Stimulated activated CD8-positive, alpha-beta memory T cell treated with anti-CD3 and anti-CD28 coated beads, Interleukin-15, amount 100 ng/mL, for 24 hours (primary cell): ENCODE measurements around the gene NKPD1.

ENCODE experiments used
- DNase-seq: peaks from one replicate; pipeline ENCODE4 v3.0.0-alpha.2; 2020; ENCODE audit warnings: low read depth

Gene NKPD1

DNA sequence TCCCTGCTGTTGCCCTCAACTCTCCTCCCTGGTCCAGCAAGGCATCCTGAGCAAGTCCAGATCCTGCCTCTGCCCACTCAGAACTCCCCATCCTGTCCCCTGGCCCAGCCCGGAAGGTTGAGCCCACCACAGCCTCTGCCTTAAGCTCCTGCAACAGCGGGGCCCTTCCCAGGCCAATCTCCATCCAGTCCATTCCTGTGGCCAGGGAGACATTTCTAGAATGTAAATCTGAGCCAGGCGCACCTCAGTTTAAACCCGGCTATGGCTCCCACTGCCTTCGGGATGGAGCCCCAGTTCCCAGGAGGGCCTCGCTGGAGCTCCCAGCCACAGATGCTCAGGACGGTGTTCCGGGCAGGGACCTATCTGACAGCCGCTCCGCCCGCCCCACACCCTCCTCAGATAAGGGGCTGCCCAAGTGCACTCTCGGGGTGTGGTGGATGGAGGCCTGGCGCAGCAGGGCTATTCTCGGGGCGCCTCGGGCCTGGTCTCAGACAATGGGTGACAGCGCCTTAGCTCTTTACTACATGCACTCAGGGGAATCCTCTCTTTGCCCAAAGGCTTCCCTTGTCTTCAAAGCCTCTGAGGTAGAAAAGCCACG, 11.9 kb upstream of the NKPD1 start:
- no peak for DNase-seq

GRCh38 chr19:45172173-45172572, 11.4 kb upstream of the NKPD1 start:
- DNase-seq, result no peak

- DNase-seq, result no peak
These were observed 10.4 kb upstream of the NKPD1 start for GRCh38 chr19:45171211-45171623.

DNA sequence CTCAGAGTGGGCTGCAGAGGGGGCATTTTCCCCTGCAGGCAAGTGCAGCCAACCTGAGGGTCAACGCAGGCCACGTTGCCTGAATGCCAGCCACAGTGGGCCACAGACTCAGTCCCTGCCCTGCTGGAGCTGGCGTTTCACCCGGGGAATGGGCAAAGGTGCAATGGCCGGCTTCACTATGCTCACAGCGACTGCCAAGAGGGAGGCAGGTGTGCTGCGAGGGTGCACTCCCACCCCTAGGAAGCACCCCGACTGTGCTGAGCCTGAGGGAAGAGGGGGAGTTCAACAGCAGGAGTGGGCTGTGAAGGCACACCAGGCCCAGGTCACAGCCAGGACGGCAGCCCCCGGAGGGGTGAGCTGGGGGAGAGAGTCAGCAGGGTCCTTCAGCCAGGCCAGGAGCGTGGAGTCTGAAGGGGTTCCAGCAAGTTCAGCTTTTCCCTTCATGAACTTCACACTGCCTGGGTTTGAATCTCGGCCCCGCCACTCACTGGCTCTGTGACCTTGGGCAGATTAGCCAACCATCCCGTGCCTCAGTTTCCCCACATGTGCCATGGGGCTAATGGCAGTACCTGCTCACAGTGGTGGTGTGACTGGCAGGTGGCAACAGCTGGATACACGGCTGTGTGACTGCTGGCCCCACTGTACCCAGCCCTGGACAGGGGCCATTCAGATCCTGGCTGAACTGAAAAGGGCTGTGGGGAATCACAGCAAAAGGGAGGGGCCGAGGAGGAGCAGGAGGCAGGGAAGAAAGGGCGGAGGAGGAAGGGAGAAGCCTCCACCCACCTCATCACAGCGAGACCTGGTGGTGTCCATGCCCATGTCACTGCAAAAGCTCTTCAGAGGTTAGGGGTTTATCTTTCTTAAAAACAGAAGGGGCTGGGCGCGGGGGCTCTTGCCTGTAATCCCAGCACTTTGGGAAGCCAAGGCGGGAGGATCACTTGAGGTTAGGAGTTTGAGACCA, 9.6 kb upstream of the NKPD1 start:
- no peak for DNase-seq

- no peak for DNase-seq
These were observed 8.8 kb upstream of the NKPD1 start for GRCh38 chr19:45169602-45170001.

DNA sequence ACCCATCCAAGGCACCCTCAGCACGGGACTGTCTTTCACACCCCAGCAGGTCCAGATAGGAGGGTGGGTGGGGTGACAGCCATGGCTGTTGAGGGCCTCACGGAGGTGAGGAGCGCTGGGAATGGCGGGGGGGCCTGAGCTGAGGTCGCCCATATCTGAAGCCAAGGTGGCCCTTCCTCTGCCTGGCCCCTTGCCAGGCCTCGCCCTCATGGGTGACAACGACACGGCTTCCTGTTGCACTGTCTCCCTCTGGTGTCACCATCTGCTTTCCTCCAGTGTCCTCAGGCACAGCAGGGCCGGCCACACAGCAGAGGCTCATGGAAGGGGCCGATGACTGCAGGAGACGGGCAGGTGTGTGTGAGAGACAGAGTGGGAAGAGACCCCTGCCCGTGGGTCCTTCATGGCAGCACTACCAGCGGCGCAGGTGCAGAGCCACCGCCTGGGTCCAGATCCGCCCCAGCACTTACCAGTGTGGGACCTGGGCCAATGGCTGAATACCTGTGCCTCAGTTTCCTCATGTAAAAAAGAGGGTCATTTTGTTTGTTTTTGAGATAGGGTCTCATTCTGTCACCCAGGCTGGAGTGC, 8.1 kb upstream of the NKPD1 start:
- no peak for DNase-seq

DNA sequence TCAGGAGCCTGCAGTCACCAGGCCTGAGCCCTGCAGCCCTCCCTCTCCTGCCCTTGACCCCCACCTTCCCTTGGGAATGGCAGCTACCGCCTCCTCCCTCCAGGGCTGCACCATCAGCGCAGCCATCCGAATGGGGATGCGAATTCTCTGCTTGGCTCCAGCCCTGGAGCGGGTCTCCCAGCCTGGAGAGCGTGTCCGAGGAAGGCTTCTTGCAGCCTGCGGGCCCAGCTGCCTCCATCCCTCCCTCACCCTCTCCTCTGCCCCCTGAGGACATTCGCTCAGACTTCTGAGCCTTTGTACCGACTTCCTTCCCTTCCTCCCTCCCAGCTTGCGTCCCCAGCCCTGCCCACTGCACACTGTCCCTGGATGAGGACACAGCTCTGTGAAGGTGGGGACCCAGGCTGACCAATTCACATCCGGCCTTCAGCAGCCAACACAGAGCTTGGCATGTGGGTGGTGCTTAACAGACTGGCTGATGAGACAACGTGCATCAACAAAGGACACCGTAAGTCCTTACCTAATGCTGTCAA, 6.0 kb upstream of the NKPD1 start:
- DNase-seq, result no peak

DNA sequence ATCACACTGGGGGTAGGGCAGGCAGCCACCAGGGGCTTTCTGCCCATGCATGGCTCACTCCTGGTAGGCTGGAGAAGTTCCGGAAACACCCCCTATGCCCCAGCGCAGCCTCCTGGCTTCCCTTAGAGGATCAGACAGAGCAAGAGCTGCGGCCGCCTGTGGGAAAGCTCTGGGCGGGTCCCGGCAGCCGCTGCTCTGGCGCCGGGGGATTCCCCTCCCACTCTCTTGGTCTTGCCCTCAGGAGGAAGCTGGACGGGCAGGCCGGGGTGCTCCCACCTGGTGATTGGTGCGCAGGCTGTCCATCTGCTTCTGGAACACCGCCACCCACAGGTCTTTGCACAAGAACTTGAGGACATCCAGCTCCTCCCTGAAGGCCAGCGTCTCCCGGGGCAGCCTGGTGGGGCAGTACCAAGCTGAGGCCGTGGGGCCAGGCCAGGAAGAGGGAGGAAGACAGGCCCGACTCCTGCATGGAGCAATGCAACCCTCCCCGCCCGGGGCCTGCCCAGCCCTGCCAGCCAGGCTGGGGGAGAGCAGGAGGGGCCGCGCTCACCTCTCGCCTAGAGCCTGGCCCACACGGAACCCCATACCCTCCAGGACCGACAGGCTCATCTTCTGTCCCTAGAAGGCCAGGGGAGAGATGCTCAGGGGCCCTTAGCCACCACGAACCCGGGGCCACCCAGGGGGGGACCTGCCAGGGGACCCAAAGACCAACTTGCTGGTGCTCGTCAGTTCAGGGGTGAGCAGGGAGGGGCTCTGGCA, 4.0 kb upstream of the NKPD1 start:
- no peak for DNase-seq

DNA sequence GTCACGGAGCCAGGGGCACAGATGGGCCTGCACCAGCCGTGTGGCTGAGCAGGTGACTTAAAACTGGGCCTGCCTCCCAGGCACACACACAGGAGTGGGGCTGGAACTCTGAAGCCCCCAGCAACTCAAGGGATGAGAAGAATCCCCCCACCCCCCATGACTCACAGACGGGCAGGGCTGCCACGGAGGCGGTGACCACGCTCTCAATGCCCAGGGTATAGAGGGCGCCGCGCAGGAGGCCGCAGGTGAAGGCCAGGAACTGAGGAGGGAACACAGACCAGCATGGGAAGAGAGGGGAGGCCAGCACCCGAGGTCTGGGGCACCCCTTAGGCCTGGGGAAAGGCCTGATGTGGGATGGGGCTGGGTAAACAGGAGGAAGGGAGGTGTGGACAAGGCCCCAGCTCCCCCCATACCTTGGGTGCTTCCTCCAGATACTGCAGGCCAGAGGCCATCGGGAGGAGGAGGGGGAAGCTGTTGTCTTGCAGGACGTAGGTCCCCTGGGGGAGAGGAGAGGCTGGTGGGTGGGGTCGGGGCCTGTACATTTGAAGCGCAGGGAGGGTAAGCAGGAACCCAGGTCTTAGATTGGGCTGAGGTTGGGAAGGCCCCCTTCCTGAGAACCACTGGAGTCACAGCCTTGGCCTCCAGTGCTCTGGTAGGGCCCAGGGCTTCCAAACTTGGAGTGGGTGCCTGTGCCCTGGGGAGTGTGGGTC, 3.1 kb upstream of the NKPD1 start:
- no peak for DNase-seq

GRCh38 chr19:45163156-45163555, 2.4 kb upstream of the NKPD1 start:
- no peak for DNase-seq

- DNase-seq, result no peak
These were observed 1.9 kb upstream of the NKPD1 start for GRCh38 chr19:45162608-45163143.

- no peak for DNase-seq
These were observed 1.2 kb upstream of the NKPD1 start for GRCh38 chr19:45161738-45162607.

GRCh38 chr19:45159971-45160324, 834 bp downstream of the NKPD1 start:
- no peak for DNase-seq

DNA sequence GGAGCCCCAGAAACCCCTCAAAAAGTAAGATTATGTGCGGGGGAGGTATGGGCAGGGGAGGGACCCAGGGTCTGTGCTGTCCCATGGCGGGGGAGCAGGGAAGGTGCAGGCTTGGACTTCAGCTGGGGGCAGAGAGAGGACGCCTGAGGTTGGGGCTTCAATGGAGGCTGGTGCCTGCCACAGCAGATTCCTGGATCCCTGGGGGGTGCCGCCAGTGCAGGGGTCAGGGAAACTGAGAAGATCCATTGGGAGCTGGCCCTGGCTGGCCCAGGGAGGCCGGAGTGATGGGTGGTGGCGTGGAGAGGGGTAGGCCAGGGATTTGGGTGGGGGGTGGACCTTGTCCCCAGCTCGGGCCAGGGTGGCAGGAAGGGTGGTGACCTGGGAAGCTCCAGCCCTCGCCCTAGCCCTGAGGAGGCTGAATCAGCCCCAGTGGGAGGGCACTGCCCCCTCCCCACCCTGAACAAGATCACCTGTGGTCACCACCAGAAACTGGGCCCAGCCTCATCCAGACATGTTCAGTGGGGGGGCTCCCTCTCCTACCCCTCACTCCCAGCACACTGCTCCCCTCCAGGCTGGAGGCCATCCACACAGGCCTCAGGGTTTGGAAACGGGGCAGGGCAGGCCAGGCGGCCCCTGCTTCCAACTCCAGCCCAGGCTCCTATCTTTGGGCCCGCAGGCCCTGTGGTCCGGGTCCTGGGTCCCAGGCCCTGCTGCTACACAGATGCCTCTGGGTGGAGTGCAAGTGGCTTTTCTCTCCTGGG, 1.4 kb downstream of the NKPD1 start:
- DNase-seq, result no peak

DNA sequence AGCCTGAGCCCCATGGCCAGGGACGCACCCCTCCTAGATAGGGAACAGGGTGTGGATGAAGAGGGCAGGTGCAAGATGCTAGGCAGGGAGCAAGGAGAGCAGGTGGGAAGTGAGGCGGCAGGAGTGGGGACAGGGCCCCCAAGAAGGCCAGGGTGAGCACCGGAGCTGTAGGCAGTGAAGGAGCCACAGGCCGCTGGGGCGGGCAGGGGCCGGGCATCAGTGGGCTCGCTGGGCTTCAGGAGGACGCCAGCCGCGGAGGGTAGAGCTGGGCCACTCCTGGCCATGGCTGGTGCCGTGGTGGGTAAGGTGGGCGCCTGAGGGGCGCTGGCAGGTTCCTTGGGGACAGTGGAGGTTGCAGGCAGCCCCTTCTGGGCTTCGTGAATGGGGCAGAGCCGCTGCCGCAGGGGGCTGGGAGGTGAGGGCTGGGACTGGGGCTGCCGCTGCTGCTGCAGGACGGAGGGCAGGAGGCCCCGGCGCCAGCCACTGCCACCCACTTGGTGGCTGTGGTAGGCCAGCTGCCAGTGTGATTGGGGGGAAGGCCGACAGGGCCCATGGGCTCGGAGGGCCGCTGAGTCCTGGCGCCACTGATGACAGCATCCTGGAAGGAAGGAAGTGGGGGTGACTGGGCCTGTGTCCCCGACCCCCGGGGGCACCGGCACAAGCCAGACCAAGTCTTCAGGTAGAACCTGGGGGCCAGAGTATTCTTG, 2.1 kb downstream of the NKPD1 start:
- DNase-seq, result no peak

DNA sequence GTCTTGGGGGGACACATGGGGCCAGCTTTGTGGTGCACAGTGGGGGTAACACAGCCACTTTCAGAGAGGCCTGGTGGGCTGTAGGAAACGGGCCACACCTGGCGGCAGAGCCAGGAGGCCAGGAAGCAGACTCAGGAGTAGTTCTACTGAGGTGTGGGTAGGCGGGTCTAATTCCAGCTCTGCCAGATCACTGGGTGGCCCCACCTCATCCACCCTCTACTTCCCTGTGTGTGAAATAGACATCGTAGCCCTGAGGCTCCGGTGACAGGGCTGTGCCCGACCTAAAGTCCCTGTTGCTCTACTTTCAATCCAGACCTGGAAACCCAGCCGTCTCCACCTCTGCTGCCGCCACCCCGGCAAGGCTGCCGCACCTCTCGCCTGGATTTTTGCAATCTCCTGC, 4.0 kb downstream of the NKPD1 start:
- no peak for DNase-seq

GRCh38 chr19:45156011-45156630, 4.7 kb downstream of the NKPD1 start:
- no peak for DNase-seq

- no peak for DNase-seq
These were observed 6.5 kb downstream of the NKPD1 start for GRCh38 chr19:45154064-45154827.
